ENCODE results near the gene SOHLH1. TPM values are rescaled to one million over a fixed set of nuclear protein-coding genes. Genes with fewer than 3 reads are reported as not detected.
"Not testable (repeated sequence)": the region's sequence is repeated elsewhere in the genome, so short reads cannot be mapped to it uniquely, and the experiment has no call there.

Gene SOHLH1
- total and polyA plus RNA-seq, 12 donors = not detected

- no peak for TF ChIP-seq CTCF (IDR thresholded peaks at IDR 0.05)
- 83 to 84% methylated on average over 22 of the region's 22 CpGs for WGBS, 2 donors
These were observed 21.6 kb downstream of the SOHLH1 start for GRCh38 chr9:135677641-135678168.

DNA sequence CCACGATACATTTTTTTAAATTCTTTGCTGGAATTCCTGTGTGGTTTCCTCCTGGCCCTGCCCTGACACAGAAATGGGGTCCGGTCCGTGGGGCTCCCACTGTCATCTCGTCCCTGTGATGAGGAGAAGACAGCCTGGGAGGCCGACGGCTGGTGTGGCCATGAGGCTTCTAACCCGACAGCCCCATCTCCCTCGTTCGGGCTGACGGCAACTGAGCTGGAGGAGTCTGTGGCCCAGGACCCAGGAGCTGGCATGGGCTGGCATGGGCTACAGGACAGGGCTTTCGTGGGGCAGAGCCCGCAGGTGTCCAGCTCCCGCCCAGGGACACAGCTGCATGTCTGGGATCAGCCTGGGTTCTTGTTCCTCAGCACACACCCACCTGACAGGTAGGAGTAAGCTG is 22.4 kb downstream of the SOHLH1 start:
- DNase-seq (peak in 1 of 2 donors; percentile 3), ATAC-seq (no peak)
- no peak overlapping the region for H3K27ac ChIP-seq
- no peaks in the 10 kb centered on the region for H3K9me3 ChIP-seq
- peaks cover 0 to 14% (median 8%) of the 10 kb centered on the region in 7 donors for H3K27me3 ChIP-seq
- H3K4me3 ChIP-seq = no peak overlapping the region
- no peaks in the 10 kb centered on the region for H3K36me3 ChIP-seq
- H3K4me1 ChIP-seq = no peaks in the 10 kb centered on the region
- TF ChIP-seq CTCF (IDR thresholded peaks at IDR 0.05) = no peak
- 86 to 89% methylated on average over 13 of the region's 13 CpGs for WGBS, 2 donors
- intact Hi-C loops (cut with DNase I) = no loop called here

More at GRCh38 chr9:135677641-135678168, 21.6 kb downstream of the SOHLH1 start:
- H3K9me3 ChIP-seq = no peaks in the 10 kb centered on the region
- ATAC-seq = no peak
- no peaks in the 10 kb centered on the region for H3K4me1 ChIP-seq
- intact Hi-C loops (cut with DNase I) = no loop called here
- no peak for DNase-seq
- peaks cover 0 to 19% (median 8%) of the 10 kb centered on the region in 7 donors for H3K27me3 ChIP-seq
- no peaks in the 10 kb centered on the region for H3K36me3 ChIP-seq
- no peak overlapping the region for H3K27ac ChIP-seq
- H3K4me3 ChIP-seq = no peak overlapping the region

DNA sequence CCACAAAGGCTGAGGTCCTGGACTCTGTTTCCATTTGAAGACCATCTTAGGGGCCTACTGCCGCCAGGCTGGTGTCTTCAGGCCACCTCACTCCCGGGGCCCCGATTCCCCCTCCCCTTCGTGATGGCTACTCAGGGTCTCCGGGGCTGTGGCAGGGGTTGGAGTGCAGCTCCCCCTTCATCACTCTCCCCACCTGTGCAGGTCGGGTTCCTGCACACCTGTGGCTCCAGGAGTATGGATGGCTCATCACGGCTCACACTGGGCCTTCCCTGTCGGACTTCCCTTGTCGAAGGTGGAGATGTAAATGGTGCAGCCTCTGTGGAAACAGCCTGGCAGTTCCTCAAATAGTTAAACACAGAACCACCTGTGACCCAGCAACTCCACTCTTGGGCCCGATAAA is 24.3 kb downstream of the SOHLH1 start:
- no peak for TF ChIP-seq CTCF (IDR thresholded peaks at IDR 0.05)
- Histone ChIP-seq H3K27ac (no peak overlapping the region), H3K27me3 (peaks cover 0 to 13% (median 5%) of the 10 kb centered on the region in 7 donors), H3K9me3 (no peaks in the 10 kb centered on the region), H3K4me3 (no peak overlapping the region), H3K4me1 (no peaks in the 10 kb centered on the region), H3K36me3 (no peaks in the 10 kb centered on the region)
- intact Hi-C loops (cut with DNase I) = no loop called here
- no peak for ATAC-seq
- DNase-seq = no peak
- WGBS, 2 donors = 75 to 78% methylated on average over 10 of the region's 10 CpGs

- Histone ChIP-seq H3K4me3 (no peak overlapping the region), H3K4me1 (no peaks in the 10 kb centered on the region), H3K36me3 (no peaks in the 10 kb centered on the region), H3K9me3 (no peaks in the 10 kb centered on the region), H3K27ac (no peak overlapping the region), H3K27me3 (peaks cover 0 to 13% (median 6%) of the 10 kb centered on the region in 7 donors)
- ATAC-seq (no peak), DNase-seq (no peak)
- 79 to 84% methylated on average over 8 of the region's 8 CpGs for WGBS, 2 donors
- TF ChIP-seq CTCF (IDR thresholded peaks at IDR 0.05) = no peak
- intact Hi-C loops (cut with DNase I) = no loop called here
These were observed 25.3 kb downstream of the SOHLH1 start for GRCh38 chr9:135673941-135674340.

DNA sequence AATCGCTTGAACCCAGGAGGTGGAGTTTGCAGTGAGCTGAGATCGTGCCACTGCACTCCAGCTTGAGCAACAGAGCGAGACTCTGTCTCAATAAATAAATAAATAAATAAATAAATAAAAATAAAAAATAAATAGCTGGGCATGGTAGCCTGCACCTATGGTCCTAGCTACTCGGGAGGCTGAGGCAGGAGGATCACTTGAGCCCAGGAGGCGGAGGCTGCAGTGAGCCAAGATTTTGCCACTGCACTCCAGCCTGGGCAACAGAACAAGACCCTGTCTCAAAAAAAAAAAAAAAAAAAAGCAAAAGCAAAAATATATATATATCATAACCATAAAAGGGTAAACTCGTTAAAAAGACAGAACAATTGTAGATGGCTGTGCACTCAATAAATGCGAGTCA is 26.5 kb downstream of the SOHLH1 start:
- intact Hi-C loops (cut with DNase I) = not testable (repeated sequence)
- 86 to 87% methylated on average over 7 of the region's 7 CpGs for WGBS, 2 donors

More for the DNA sequence above, 26.5 kb downstream of the SOHLH1 start:
- ATAC-seq, DNase-seq, H3K27ac ChIP-seq, H3K9me3 ChIP-seq, H3K36me3 ChIP-seq, H3K4me3 ChIP-seq, H3K4me1 ChIP-seq: not testable (repeated sequence)
- H3K27me3 ChIP-seq = peaks cover 0 to 13% (median 6%) of the 10 kb centered on the region in 7 donors

Data from heart right ventricle (tissue), 16 donors.